ENCODE results near the gene TIPIN. TPM values are rescaled to one million over a fixed set of nuclear protein-coding genes. Genes with fewer than 3 reads are reported as not detected.
A peak's percentile ranks its signal among the peaks of the same experiment; 100 is the strongest.

The TIPIN gene
- polyA plus RNA-seq, 3 donors, result 1.4 to 4.0 (median 3.7) TPM

GRCh38 chr15:66390678-66391077, 34.2 kb upstream of the TIPIN start:
- H4K20me1 ChIP-seq (ENCODE audit: insufficient read depth, low read length), result peaks cover 85% of the 10 kb centered on the region
- no peaks in the 10 kb centered on the region for H3K27me3 ChIP-seq (ENCODE audit: control insufficient read depth in 2 of 2, insufficient read depth in 2 of 2, low read length in 2 of 2)
- peaks cover 0 to 11% of the 10 kb centered on the region in 2 donors for H3K36me3 ChIP-seq (replicated peaks in 1 of 2; ENCODE audit: control insufficient read depth in 1 of 2, insufficient read depth in 2 of 2, low read length in 2 of 2)
- no peak for TF ChIP-seq CTCF (IDR thresholded peaks at IDR 0.05)
- H3K79me2 ChIP-seq (ENCODE audit: insufficient read depth, low read length), result peaks cover 87% of the 10 kb centered on the region
- no peak overlapping the region for H2AFZ ChIP-seq (ENCODE audit: insufficient read depth, low read depth, low read length, poor library complexity, severe bottlenecking)
- no peak overlapping the region for H3K9ac ChIP-seq (ENCODE audit: insufficient read depth, low read length, poor library complexity, severe bottlenecking)
- Mint-ChIP-seq H3K27ac (peak overlapping the region; percentile 61 to 90 (median 89)), H3K4me1 (peaks cover 82% of the 10 kb centered on the region), H3K36me3 (peaks cover 17 to 26% of the 10 kb centered on the region in 2 donors), H3K27me3 (ENCODE audit: low read depth in 3 of 3) (no peaks in the 10 kb centered on the region), H3K9me3 (peaks cover 0 to 2% (median 0%) of the 10 kb centered on the region in 7 donors), H3K4me3 (peak overlapping the region; percentile 28 to 80)
- peak overlapping the region in 1 of 2 donors; percentile 72 for H3K27ac ChIP-seq (ENCODE audit: low read depth in 1 of 2, low read length in 2 of 2)
- peak; percentile 70 to 88 (median 87) for DNase-seq
- H3K9me3 ChIP-seq (replicated peaks in 1 of 2; ENCODE audit: control insufficient read depth in 1 of 2, insufficient read depth in 1 of 2, low read length in 2 of 2), result no peaks in the 10 kb centered on the region
- peak overlapping the region; percentile 88 for H3K4me2 ChIP-seq (replicated peaks; ENCODE audit: extremely low read depth, low read length, poor library complexity, severe bottlenecking)
- intact Hi-C loops (cut with micrococcal nuclease), result no loop called here
- H3K4me1 ChIP-seq (ENCODE audit: control insufficient read depth in 1 of 2, insufficient read depth in 2 of 2, low read length in 2 of 2), result peaks cover 70 to 74% of the 10 kb centered on the region in 2 donors
- H3K4me3 ChIP-seq (replicated peaks in 1 of 3; ENCODE audit: low read depth in 2 of 3, low read length in 3 of 3), result peak overlapping the region; percentile 13 to 93 (median 18)
- no CpG with 5 or more reads among the region's 1 CpG for WGBS (ENCODE audit: insufficient coverage)

GRCh38 chr15:66389859-66390381, 33.4 kb upstream of the TIPIN start:
- H3K27ac Mint-ChIP-seq, result peak overlapping the region; percentile 61 to 90 (median 89)
- peaks cover 13 to 21% of the 10 kb centered on the region in 2 donors for H3K36me3 Mint-ChIP-seq
- intact Hi-C loops (cut with micrococcal nuclease), result loop anchor here in 1 of 2 donors (5.0 to 10.0 kb wide), 2 partner anchors 112 to 315 kb away; partner anchors contain the start of genes RPL4 and SMAD6
- peak in 2 of 3 donors; percentile 46 to 63 for DNase-seq
- no peaks in the 10 kb centered on the region for H3K27me3 Mint-ChIP-seq (ENCODE audit: low read depth in 3 of 3)
- H3K4me1 Mint-ChIP-seq, result peaks cover 80% of the 10 kb centered on the region
- peaks cover 0 to 2% (median 0%) of the 10 kb centered on the region in 7 donors for H3K9me3 Mint-ChIP-seq
- H3K4me3 Mint-ChIP-seq, result peak overlapping the region; percentile 52 to 80
- Histone ChIP-seq H3K27me3 (ENCODE audit: control insufficient read depth in 2 of 2, insufficient read depth in 2 of 2, low read length in 2 of 2) (no peaks in the 10 kb centered on the region), H3K9ac (ENCODE audit: insufficient read depth, low read length, poor library complexity, severe bottlenecking) (no peak overlapping the region), H3K27ac (ENCODE audit: low read depth in 1 of 2, low read length in 2 of 2) (peak overlapping the region in 1 of 2 donors; percentile 72), H3K4me3 (replicated peaks in 1 of 3; ENCODE audit: low read depth in 2 of 3, low read length in 3 of 3) (peak overlapping the region in 2 of 3 experiments; percentile 18 to 93), H3K4me2 (replicated peaks; ENCODE audit: extremely low read depth, low read length, poor library complexity, severe bottlenecking) (peak overlapping the region; percentile 88), H3K79me2 (ENCODE audit: insufficient read depth, low read length) (peaks cover 79% of the 10 kb centered on the region), H3K9me3 (replicated peaks in 1 of 2; ENCODE audit: control insufficient read depth in 1 of 2, insufficient read depth in 1 of 2, low read length in 2 of 2) (no peaks in the 10 kb centered on the region), H4K20me1 (ENCODE audit: insufficient read depth, low read length) (peaks cover 78% of the 10 kb centered on the region), H3K4me1 (ENCODE audit: control insufficient read depth in 1 of 2, insufficient read depth in 2 of 2, low read length in 2 of 2) (peaks cover 71 to 75% of the 10 kb centered on the region in 2 donors), H3K36me3 (replicated peaks in 1 of 2; ENCODE audit: control insufficient read depth in 1 of 2, insufficient read depth in 2 of 2, low read length in 2 of 2) (peaks cover 0 to 3% of the 10 kb centered on the region in 2 donors), H2AFZ (ENCODE audit: insufficient read depth, low read depth, low read length, poor library complexity, severe bottlenecking) (no peak overlapping the region)
- TF ChIP-seq CTCF (IDR thresholded peaks at IDR 0.05), result no peak

Data from CD14-positive monocyte (primary cell).